MCF 10A (cell line): ENCODE data around the gene FAM53A. TPM values are rescaled to one million over a fixed set of nuclear protein-coding genes. Genes with fewer than 3 reads are reported as not detected.

Experiments used
- BruUV-seq: library from RNA; stranded (reverse); fragments of 400-500 nt; replicated peaks from 2 replicates; lab custom pipeline; 2021; lab: Mats Ljungman, UMichigan
- CTCF ChIA-PET: fragments of 300-600 bp; sonication (Branson Sonifier 250); formaldehyde crosslinking; extraction: SDS; loops from one replicate; lab custom pipeline; 2021; ENCODE audit warnings: antibody characterized with exemption, inconsistent platforms; lab: Yijun Ruan, JAX
- POLR2A ChIA-PET: fragments of 300-600, 350-650 bp; sonication (Branson Sonifier 250); formaldehyde crosslinking; extraction: SDS; loops from one replicate; lab custom pipeline; 2020; ENCODE audit warnings: antibody characterized with exemption, inconsistent platforms; lab: Yijun Ruan, JAX
- DNase-seq: peaks from one replicate; pipeline ENCODE4 v3.0.0-alpha.2; 2018; ENCODE audit not compliant: unreplicated experiment
- H3K27ac Mint-ChIP-seq: one replicate; pipeline ENCODE4 v1.8.0; 2022; ENCODE audit warnings: mild to moderate bottlenecking, low read depth, mixed read lengths; ENCODE audit not compliant: unreplicated experiment
- H3K27me3 Mint-ChIP-seq: one replicate; pipeline ENCODE4 v1.8.0; 2022; ENCODE audit warnings: mixed read lengths; ENCODE audit not compliant: insufficient read depth, unreplicated experiment
- H3K36me3 Mint-ChIP-seq: one replicate; pipeline ENCODE4 v1.8.0; 2022; ENCODE audit warnings: mild to moderate bottlenecking, moderate library complexity, mixed read lengths; ENCODE audit not compliant: insufficient read depth, unreplicated experiment
- H3K4me1 Mint-ChIP-seq: one replicate; pipeline ENCODE4 v1.8.0; 2022; ENCODE audit warnings: mixed read lengths; ENCODE audit not compliant: insufficient read depth, unreplicated experiment
- H3K4me3 Mint-ChIP-seq: one replicate; pipeline ENCODE4 v1.8.0; 2022; ENCODE audit warnings: mild to moderate bottlenecking, moderate library complexity, mixed read lengths; ENCODE audit not compliant: unreplicated experiment
- H3K9me3 Mint-ChIP-seq: one replicate; pipeline ENCODE4 v1.8.0; 2022; ENCODE audit warnings: mixed read lengths; ENCODE audit not compliant: unreplicated experiment
- CTCF ChIP-seq: fragments of 200-600 bp; IDR thresholded peaks from one replicate; pipeline ENCODE4 v1.8.0; 2022; ENCODE audit warnings: antibody characterized with exemption, mild to moderate bottlenecking; ENCODE audit not compliant: unreplicated experiment
- intact Hi-C: fragments of 100-400 bp; cut with micrococcal nuclease; formaldehyde crosslinking; loops from 2 replicates; pipeline ENCODE4 v1.14.1; 2022
- total RNA-seq: library from RNA; stranded (reverse); gene quantifications from 2 replicates; pipeline ENCODE4 v1.2.3, GENCODE V29; 2022

Gene FAM53A
- total RNA-seq, 1 experiment from 2014 or later, result 6.6 TPM

- ChIA-PET CTCF (interaction anchor here (0.5 to 7.0 kb wide), 22 partner anchors 12 to 1796 kb away, joined by 3 to 97 read pairs (median 4); no protein-coding TSS in a partner anchor), POLR2A (interaction anchor here (0.8 to 3.4 kb wide), 6 partner anchors 9 to 44 kb away, joined by 3 to 33 read pairs (median 4); partner anchors contain the start of genes FAM53A and SLBP)
- intact Hi-C loops, result loop anchor here (1.0 to 10.0 kb wide), 3 partner anchors 14 to 382 kb away; partner anchors contain the start of genes SLBP and UVSSA
- Mint-ChIP-seq H3K9me3 (no peaks in the 10 kb centered on the region), H3K4me1 (peaks cover 58% of the 10 kb centered on the region), H3K4me3 (peak overlapping the region; percentile 67), H3K27ac (peak overlapping the region; percentile 94), H3K27me3 (no peaks in the 10 kb centered on the region), H3K36me3 (peaks cover 43% of the 10 kb centered on the region)
- BruUV-seq, result no TSS peak
- DNase-seq, result peak; percentile 87
- peak; percentile 94 for TF ChIP-seq CTCF
Observed at GRCh38 chr4:1726146-1726934, 42.2 kb upstream of the FAM53A start.

GRCh38 chr4:1725521-1725920, 41.4 kb upstream of the FAM53A start:
- Mint-ChIP-seq H3K27me3 (no peaks in the 10 kb centered on the region), H3K9me3 (no peaks in the 10 kb centered on the region), H3K36me3 (peaks cover 37% of the 10 kb centered on the region), H3K4me3 (no peak overlapping the region), H3K4me1 (peaks cover 52% of the 10 kb centered on the region), H3K27ac (no peak overlapping the region)
- intact Hi-C loops, result loop anchor here (10.0 kb wide), 1 partner anchor 381 kb away; the partner anchor contains the start of gene UVSSA
- CTCF ChIA-PET, result interaction anchor here (0.8 to 7.0 kb wide), 8 partner anchors 13 to 370 kb away, joined by 3 to 97 read pairs (median 4); partner anchors contain the start of gene SLBP
- no peak for DNase-seq
- no TSS peak for BruUV-seq
- POLR2A ChIA-PET, result interaction anchor here (1.0 to 2.8 kb wide), 2 partner anchors 32 to 943 kb away, joined by 3 to 18 read pairs; no protein-coding TSS in a partner anchor
- no peak for TF ChIP-seq CTCF

- no peaks in the 10 kb centered on the region for H3K27me3 Mint-ChIP-seq
- BruUV-seq, result TSS peak; percentile 16
- CTCF ChIA-PET, result interaction anchor here (0.5 to 2.6 kb wide), 9 partner anchors 8 to 176 kb away, joined by 3 to 15 read pairs (median 4); partner anchors contain the start of gene SLBP
- H3K27ac Mint-ChIP-seq, result peak overlapping the region; percentile 73
- H3K36me3 Mint-ChIP-seq, result peaks cover 29% of the 10 kb centered on the region
- intact Hi-C loops, result loop anchor here (10.0 kb wide), 1 partner anchor 378 kb away; the partner anchor contains the start of gene UVSSA
- peak overlapping the region; percentile 93 for H3K4me3 Mint-ChIP-seq
- H3K9me3 Mint-ChIP-seq, result no peaks in the 10 kb centered on the region
- TF ChIP-seq CTCF, result no peak
- POLR2A ChIA-PET, result interaction anchor here (1.8 to 4.7 kb wide), 2 partner anchors 11 to 30 kb away, joined by 6 to 63 read pairs; partner anchors contain the start of gene SLBP
- DNase-seq, result no peak
- peaks cover 40% of the 10 kb centered on the region for H3K4me1 Mint-ChIP-seq
Observed at GRCh38 chr4:1723131-1723801, 39.2 kb upstream of the FAM53A start.
